NOMO-1 (cell line): ENCODE results near the gene SKAP1.
A peak's percentile ranks its signal among the peaks of the same experiment; 100 is the strongest.

Experiments used
- DNase-seq, 2 experiments: peaks; one replicate each; lab custom pipeline; 2025; ENCODE audit not compliant: unreplicated experiment in 2 of 2; lab: John Stamatoyannopoulos, UW

Gene SKAP1

DNA sequence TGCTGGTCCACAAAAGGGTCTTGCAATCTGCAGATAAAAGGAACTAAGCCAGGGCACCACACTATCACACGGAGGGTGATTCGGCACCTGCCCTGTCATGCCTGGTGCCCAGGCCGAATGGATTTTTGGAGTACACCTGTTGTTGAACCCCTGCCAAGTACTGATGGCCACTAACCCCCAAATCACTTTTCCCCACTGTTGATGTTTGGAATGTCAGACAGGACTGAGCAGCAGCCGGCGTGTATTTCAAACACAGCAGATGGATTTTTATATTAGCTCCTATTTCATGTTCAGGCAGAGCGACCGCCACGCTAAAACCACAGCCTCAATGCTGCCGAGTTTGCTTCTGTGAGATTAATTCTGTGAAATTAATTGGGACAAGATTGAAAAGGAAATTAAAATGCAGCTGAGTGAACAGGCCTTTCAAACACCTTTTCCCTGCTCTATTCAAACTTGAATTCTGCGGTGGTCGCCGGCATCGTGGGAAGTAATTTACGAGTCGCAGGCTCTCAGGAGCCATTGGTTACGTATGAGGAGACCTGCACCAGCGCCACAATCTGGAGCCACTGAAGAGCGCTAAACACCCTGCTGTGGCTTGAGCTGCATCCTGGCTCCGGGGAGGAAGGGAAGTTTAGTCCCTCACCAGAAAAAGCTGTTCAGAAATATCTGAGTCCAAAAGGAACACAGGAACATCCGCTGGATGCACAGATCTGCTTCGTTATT lies 274.0 kb downstream of the SKAP1 start:
- no peak for DNase-seq

DNA sequence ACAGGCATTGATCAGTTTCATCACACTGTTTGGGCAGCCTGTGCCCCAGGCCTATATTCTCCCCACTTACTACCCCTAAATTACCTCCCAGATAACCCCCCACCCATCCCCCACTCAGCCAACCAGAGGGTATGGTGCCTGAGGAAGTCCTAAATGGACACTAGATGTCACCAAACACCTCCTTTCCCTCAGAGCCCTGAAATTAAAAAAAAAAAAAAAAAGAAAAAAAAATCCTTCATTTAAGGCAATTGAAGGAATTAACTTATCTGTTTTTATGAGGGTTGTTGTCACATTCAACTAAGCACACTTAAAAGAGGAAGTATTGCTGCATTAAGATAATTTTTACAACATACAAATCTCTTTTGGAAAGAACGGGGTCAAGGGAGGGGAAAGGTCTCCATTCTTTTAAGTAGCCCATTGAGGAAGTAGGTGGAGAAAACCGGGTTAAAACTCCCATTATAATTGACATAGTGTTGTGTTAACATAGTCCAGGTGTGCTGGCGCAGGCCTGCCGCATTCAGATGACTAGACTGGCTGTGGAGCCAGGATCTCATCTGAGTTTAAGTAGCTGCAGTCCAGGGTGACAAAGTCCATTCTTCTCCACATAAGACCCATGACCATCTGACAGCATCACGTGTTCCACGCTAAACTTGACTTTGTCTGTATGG lies 276.2 kb downstream of the SKAP1 start:
- peak; percentile 10 to 43 for DNase-seq

DNA sequence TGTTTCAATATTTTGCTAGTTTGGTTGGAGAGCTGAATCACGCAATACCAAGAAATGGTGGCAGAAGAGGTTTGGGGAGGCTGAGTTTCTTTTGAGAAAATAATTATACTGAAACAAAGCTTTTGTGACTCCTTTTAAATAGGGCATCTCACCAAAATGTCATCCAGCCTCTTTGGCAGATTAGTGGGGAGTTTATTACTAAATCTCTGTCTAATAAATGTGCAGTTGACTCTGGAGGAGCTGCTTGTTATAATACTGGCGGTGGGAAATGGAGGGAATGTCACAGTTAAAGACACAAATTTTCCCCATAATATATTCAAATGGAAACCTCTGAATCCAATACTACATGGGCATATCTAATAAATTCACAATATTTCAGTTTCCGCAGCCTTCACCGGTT lies 277.7 kb downstream of the SKAP1 start:
- DNase-seq: no peak

DNA sequence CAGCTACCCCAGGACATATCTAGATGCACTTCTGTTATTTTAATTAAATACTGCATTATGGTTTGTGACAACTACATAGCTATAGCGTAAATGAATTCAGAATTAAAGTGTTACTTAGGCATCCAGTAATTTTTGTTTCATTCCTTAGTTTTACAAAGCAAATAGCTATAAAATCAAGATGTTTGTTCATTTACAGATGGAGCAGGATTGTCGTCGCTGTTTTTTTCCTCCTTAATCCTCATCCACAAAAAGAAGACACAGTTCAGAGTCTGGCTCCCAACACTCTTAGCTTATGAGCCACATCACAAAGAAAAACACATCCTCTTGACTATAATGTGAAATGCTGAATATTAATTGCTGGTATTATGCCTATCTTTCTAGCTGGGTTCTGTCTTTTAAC lies 278.8 kb downstream of the SKAP1 start:
- DNase-seq: no peak

DNA sequence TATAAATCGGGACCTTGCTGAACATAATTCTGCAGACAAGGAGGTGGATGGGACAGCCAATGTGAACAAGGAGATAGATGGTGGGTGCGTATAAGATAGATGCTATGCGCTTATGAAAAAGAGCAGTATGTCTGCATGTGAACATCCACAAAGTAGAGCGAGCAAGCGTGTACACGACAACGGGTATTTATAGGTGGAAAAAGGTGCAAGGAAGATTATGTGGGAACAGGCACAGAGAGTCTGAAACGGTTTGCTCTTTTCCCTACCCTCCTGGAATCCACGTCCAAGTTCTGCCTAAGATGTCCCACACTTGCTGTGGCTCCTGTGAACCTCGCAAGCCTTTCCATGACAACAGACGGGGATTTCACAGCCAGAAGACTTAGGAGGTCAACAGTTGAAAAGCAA lies 279.4 kb downstream of the SKAP1 start:
- no peak for DNase-seq

DNA sequence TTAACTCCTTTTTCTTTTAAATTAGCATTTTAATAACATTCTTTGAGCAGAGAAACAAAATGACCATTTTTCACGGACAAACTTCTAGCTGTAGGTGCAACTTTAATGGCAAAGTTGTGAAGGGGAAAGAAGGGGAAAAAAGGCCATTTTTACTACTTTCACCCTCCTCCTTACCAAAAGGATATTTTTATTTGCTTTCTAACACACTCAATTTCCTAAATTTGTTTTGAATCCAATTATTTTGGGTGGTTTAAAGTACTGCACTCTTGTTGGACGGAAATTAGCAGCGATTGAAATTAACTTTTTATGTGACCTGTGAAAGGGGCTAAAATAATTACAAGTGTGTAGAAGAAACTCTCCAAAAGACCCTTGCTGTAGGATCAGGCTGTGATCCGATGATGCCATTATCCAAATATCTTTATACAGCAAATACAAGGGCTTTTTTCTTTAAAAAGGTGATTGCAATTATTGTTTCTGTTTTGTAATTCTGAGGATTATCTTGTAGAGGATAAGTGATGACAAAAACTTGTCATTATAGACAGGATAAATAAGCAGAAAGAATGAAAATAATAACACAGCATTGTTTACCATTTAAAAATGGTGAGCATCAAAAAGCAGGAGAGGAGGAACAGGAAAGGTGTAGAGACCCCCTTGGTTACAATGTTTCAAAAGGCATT lies 280.1 kb downstream of the SKAP1 start:
- no peak for DNase-seq

DNA sequence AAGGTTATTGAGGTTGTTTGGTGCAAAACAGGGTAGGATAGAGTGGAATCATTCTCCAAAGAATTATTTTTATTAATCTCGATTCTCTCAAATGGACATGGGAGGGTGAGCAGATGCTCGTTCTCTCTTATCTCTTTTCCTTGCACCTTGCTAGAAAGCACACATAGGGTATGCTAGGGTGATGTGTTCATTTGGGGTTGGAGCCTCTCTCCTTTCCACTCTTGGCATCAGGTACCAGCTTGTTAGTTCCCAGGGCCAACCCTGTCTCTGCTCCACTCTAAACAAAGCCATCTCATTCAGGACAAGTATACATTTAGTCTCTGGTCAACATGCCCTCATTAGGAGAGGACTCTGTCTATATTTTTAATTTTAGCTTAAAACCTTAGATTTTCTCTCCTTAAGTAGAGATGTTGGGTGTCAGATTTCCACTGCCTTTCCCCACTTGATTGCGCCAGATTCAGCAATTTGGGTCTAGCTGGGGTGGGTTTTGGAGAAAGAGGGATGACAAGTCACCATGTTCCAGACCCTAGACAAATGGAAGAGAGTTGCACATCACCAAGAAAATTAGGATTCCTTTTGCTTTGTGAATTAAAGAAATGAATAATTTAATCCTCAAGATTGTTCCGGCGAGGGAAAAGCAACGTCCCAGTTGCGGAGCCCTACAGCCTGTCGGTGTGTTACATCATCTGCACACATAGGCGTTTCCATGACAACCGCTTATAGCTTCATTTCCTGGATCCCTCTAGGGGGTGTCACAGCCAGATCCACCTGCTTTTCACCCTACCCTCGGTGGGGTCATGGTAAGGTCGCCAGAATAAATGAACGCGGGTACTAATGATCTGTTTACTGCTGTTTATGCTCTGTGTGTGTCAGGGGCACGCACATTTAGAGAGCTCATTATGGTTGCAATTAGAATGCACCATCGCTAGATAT lies 280.9 kb downstream of the SKAP1 start:
- no peak for DNase-seq

DNA sequence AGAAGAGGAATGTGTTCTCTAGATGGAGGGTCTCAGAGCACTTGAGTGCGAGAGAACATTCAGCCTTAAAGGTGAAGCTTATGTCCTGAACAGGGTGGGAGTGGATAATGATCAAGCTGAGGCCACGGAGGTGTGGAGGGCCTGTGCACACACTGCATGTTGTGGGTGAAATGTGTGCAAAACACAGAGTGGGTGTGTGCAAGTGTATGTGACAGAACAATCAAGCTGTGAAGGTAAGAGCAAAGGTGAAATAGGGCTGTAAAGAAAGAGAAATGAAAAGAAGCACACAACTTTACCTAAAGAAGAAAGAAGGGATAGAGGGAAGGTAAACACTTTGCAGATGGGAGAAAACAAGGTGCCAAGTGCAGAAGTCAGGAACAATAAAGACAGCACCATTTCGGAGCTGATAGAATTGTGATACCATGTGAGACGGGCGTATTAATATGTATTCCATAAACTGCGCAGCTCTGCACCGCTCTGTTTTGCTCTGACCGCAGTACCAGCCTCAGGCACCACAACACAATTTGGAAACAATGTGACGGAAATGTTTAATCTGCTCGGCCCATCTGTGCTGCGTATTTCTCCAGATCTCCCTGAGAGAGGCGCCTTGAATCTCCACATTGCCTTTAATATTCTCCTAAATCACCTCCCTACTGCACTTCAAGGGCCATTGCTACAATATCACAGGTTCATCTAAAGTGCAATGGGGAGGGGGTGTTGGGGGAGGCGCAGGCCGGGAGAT lies 281.8 kb downstream of the SKAP1 start:
- DNase-seq: no peak

DNA sequence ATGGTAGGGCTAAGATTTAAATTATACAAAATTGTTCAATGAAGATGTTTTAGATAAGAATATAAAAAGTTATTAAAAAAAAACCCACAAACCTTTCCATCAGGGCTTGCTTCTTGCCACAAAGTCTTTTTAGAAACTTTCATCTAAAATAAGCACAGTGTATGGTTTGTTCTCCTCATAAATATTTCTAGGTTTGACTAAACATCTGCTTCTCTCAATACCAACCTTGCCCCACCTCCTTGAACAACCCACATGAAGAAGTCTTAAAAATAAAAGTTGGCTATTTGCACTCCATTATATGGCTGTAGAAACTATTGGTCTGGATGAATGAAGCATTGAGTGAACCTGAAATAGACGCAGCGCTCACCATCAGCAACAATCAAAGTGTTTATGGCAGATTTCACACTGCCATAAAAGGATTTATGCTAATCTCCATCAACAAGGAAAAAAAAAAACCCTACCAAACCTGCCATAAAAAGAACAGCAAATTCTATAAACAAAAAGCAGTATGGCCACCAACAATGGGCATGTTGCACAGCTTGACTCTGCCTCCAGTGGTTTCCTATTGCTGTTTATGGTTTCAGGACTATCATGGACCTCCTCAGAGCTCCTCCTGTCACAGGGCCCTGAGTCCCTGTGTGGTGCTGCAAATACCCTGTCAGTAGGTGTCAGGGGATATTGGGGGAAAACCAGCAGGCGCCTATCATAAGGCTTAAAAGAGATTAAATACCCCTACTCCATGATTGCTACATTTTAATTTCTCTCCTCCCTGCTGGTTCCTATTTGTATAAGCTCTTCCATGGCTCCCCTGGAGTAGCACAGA lies 284.8 kb downstream of the SKAP1 start:
- DNase-seq: no peak

DNA sequence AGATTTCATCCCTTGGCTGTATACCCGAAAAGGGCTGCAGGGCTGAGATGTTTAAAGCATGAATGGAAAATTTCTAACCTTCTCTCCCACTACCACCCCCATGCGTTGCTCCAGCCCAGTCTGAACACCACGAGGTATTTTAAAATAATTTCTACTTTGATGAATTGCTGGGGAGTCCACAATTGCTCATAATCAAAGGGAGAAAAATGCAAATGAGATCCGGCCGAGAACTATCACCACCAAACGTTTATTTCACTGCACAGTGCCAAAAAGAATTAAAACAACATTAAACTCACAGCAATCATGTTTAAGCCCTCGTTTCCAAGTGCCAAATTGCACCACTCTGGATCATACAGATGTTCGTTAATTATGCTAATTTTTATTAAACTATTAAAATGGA lies 285.8 kb downstream of the SKAP1 start:
- DNase-seq: no peak

DNA sequence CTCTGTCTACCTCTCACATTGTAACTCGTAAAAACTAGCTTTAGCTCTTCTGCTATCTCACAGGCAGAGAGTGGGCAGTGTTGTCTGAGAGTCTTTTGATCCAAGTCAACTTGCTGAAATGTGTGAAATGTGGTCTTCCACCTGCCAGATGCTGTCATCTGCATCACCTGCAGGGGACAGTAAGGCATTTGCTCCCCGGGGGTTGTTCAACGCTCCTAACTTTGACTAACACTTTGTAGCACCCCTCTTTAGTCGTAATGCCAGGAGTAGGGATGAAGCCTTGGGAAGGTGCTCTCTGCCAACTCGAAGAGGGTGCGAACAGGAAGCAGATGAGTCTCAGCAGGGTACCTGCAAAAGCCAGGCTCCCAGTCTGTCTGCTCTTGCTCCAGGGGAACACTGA lies 286.4 kb downstream of the SKAP1 start:
- no peak for DNase-seq

DNA sequence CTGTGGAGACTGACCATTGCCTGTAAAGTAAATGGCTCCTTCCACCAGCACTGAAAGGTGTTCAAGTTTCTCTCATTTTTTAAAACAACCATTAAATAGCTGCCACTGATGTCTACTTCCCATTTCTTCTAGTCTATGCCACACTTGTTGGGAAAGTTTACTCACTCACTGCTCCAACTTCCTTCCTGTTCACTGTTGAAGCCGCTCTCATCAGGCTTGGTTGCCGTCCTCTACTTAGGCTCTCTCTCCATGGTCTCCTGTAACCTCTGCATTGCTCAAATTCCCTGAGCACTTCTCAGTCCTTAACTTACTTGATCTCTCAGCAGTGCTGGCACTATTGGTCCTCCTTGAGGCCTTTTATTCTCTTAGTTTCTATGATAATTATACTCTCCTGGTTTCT lies 290.1 kb downstream of the SKAP1 start:
- peak; percentile 27 to 80 for DNase-seq

DNA sequence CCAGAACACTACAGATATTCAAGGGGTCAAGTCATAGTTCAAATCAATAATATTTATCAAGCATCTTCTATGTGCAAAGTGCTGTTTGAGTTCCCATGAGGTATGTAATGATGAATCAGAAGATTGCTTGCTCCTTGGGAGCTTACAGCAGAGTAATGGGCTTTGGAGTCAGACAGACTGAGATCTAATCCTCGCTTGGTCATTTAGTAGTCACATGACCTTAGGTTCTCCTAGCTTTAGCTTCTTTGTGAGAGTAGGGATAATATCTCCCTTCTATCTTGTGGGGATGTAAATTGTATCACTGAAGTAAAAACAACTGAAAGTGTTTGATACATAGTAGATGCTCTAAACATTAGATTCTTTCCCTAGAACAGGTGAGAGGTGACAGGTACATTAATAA lies 292.4 kb downstream of the SKAP1 start:
- DNase-seq: no peak

DNA sequence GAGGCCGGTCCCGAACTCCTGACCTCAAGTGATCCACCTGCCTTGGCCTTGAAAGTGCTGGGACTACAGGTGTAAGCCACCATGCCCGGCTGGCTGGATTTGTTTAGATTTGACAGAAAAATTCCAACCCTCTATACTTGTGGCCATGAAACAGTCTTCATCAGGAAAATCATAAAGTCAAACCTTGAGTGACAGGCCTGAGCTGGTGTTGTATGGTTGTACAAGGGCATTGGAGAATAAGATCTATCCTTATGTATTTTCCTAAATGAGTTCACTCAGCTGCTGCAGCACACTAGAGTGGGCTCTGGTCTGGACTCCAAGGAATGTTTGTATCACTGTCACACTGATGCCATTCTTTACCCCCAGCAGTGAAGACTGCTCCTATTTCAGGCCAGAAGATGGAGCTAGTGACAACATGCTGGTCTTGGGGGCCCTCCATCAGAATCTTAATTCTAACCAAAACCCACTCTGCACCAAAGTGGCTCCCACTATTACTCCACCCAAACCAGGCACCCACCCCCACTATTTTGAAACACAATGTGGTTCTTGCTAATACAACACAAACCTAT lies 295.0 kb downstream of the SKAP1 start:
- DNase-seq: no peak

DNA sequence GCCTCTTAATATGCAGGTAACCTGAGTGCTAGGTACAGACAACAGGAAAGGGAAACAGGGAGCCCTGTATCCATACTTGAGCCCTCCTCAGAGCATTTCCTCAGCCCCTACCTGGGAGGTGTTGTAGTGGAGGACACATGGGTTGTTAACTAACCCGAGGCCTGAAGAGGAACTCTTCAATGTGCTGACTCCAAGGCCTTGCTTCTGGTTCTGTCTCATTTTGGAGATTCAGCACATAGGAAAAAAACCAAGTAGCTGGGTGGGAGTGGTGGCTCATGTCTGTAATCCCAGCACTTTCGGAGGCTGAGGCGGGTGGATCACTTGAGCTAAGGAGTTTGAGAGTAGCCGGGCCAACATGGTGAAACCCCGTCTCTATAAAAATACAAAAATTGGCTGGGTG lies 297.6 kb downstream of the SKAP1 start:
- DNase-seq: no peak

DNA sequence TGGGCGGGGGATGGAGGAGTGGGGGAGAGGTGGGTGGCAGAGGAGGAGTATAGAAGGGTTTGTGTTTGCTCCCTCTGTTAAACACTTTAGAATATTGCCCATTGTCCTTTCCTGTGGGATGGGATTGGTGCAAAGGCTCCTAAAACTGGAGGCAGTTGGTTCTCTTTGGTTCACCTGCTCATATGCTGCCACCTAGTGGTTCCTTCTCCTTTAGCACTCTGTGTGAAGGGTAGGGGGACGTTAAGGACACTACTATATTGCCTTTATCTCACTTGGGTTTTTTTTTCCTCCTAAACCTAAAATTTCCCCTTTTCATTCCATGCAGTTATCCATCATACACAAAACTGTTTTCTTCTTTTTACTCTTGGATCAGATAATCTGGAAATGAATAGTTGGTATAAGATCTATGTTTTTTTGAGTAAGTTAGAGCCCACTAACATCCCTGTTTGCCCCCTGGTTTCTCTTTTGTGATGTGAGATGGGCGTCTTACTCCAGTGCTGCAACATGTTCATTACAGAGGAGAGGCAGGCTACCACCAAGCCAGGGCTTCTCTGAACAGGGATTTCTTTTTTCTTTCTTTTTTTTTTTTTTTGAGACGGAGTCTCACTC lies 298.7 kb downstream of the SKAP1 start:
- DNase-seq: peak; percentile 22 to 52

DNA sequence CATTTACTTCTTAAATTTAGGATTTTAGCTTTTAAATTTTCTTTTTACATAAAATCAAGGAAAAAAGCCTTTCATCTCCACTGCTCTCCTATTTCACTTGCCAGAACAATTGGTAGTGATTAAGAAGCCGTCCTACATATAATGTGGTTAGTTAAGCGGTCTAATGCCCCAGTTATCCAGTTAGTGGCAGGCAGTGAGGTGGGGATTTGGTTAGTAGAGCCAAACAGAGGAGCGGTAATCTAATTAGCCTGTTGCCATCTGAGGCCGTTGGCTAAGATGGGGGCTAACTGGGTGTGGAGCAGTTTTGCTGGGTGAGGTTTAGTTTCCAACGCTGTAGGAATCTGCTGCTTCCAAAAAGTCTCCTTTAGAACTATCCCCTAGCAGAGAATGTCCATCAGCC lies 300.0 kb downstream of the SKAP1 start:
- no peak for DNase-seq

DNA sequence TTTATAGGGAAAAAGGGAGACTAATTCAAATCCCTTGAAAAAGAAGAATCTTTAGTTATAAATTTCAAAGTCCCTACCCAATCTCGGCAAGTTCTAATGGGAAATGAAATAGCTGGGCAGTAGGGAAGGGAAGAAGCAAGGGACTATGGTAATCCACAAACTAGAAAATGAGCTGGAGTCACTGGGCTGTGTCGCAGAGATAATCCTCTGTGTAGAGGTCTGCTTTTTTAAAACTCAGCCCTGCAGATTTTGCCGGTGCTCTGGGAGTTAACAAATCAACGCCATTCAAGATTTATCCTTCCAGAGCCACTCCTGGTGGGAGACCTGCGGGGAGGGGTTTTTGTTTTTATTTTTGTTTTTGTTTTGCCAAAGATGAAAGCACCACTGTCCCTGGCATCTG lies 301.6 kb downstream of the SKAP1 start:
- no peak for DNase-seq
